GM12872 (cell line): ENCODE data around the gene SPEG.

Source experiments
- TF ChIP-seq, protein P1 (sequence below): IDR thresholded peaks from 3 replicates; pipeline ENCODE4 v1.5.1; 2011; ENCODE audit warnings: low read depth, mild to moderate bottlenecking, low read length, moderate library complexity; ENCODE audit not compliant: insufficient read depth

The SPEG gene

GRCh38 chr2:219469186-219469724, 34.6 kb downstream of the SPEG start:
- TF ChIP-seq, protein P1, sequence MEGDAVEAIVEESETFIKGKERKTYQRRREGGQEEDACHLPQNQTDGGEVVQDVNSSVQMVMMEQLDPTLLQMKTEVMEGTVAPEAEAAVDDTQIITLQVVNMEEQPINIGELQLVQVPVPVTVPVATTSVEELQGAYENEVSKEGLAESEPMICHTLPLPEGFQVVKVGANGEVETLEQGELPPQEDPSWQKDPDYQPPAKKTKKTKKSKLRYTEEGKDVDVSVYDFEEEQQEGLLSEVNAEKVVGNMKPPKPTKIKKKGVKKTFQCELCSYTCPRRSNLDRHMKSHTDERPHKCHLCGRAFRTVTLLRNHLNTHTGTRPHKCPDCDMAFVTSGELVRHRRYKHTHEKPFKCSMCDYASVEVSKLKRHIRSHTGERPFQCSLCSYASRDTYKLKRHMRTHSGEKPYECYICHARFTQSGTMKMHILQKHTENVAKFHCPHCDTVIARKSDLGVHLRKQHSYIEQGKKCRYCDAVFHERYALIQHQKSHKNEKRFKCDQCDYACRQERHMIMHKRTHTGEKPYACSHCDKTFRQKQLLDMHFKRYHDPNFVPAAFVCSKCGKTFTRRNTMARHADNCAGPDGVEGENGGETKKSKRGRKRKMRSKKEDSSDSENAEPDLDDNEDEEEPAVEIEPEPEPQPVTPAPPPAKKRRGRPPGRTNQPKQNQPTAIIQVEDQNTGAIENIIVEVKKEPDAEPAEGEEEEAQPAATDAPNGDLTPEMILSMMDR: no peak

DNA sequence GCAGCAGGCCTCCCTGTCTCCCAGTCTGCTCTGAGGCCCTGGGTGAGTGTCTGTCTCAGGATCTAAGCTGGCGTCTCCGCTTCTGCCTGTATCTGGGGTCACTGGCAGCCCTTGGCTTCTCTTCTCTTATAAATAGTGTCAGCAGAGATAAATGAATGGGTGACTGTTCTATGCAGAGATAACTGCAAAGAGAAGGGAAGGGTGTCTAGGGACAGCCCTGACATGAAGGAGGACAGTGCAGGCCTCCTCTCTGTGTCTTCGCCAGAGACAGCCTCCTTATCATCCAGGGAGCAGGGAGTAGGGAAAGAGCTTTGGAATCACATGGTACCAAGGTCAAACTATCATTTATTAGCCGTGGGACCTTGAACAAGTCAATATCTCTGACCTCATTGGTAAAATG, 35.8 kb downstream of the SPEG start:
- TF ChIP-seq, protein P1: no peak

- TF ChIP-seq, protein P1: no peak
Observed at GRCh38 chr2:219471476-219472371, 37.1 kb downstream of the SPEG start.

DNA sequence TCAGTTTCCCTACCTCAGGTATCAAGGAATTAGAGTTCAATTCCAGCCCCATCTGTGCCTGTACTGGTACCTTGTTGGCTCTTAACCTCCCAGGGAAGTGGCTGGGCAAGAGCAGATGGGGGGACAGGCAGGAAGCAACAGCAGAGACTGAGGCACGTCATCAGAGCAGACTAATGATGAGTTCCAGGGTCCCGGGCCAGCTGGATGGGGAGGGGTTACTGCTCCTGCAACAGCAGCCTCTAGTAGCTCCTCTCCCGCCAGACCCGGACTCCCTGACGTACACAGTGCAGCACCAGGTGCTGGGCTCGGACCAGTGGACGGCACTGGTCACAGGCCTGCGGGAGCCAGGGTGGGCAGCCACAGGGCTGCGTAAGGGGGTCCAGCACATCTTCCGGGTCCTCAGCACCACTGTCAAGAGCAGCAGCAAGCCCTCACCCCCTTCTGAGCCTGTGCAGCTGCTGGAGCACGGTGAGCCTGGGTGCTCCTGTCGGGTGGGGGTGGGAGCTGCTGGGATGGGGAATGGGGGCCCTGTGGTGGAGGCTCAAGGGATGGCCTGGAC, 38.1 kb downstream of the SPEG start:
- TF ChIP-seq, protein P1: no peak

GRCh38 chr2:219473511-219473910, 38.9 kb downstream of the SPEG start:
- TF ChIP-seq, protein P1: no peak

- TF ChIP-seq, protein P1: no peak
Observed at GRCh38 chr2:219474285-219475060, 39.8 kb downstream of the SPEG start.

DNA sequence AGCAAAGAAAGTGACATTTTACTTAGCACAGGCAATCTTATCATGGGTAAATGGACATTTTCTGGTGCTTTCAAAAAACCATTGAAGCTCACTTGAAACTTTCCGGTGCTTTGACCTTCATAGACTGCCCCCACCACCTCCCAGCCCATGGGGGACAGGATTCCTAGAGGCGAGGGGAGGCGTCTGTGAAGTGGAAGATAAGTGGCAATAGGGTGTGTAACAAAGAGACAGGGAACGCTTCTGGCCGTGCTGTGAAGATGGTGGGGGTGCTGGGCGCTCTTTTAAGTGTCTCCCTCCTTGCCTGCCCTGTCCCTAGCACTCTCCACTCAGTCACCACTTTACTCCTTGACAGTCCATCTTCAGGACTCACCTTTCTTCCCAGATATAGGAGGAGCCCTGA, 40.6 kb downstream of the SPEG start:
- TF ChIP-seq, protein P1: no peak
